ENCODE data around the gene TFF2.

TFF2 gene

DNA sequence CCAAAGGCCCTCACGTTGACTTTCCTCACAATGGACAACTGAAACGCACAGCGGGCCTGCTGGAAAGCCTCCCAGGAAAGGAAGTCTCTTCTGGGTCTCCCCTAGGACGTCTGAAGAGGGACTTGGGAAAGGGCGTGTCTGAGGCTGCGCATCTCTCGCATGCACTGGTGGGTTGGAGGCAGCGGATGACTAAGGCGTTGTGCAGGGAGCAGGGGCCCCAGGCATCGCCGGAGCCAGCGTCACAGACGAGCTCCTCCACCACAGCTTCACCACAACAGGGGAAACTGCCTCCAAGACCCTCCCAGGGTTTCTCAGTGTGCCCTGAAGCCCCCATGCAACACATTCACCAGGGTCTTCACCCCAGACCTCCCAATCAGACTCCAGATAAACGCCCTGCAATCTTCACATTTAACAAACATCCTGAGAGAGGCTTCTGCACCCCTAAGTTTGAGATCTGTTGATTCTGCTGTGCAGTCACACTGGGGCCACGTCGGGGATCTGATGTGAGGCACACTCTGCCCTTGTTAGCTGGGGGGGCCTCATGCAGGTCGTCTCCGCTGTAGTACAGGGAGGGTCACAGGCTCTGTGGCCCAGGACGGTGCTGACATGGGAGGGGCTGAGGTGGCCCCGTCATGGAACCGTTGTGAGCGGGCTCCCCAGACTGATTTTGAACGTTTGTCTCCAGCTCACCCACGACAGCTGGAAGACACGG is 22.6 kb upstream of the TFF2 start:
- peaks cover 23% of the 10 kb centered on the region for H3K27me3 Mint-ChIP-seq (ENCODE audit: low read depth, poor library complexity)
- H3K4me1 Mint-ChIP-seq: peaks cover 48% of the 10 kb centered on the region
- DNase-seq: no peak
- H3K27ac Mint-ChIP-seq: no peak overlapping the region
- TF ChIP-seq, protein P1, sequence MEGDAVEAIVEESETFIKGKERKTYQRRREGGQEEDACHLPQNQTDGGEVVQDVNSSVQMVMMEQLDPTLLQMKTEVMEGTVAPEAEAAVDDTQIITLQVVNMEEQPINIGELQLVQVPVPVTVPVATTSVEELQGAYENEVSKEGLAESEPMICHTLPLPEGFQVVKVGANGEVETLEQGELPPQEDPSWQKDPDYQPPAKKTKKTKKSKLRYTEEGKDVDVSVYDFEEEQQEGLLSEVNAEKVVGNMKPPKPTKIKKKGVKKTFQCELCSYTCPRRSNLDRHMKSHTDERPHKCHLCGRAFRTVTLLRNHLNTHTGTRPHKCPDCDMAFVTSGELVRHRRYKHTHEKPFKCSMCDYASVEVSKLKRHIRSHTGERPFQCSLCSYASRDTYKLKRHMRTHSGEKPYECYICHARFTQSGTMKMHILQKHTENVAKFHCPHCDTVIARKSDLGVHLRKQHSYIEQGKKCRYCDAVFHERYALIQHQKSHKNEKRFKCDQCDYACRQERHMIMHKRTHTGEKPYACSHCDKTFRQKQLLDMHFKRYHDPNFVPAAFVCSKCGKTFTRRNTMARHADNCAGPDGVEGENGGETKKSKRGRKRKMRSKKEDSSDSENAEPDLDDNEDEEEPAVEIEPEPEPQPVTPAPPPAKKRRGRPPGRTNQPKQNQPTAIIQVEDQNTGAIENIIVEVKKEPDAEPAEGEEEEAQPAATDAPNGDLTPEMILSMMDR (IDR thresholded peaks at IDR 0.05): no peak
- no peak overlapping the region for H3K4me3 Mint-ChIP-seq
- no peaks in the 10 kb centered on the region for H3K36me3 Mint-ChIP-seq (ENCODE audit: low read depth)
- H3K9me3 Mint-ChIP-seq: no peaks in the 10 kb centered on the region

DNA sequence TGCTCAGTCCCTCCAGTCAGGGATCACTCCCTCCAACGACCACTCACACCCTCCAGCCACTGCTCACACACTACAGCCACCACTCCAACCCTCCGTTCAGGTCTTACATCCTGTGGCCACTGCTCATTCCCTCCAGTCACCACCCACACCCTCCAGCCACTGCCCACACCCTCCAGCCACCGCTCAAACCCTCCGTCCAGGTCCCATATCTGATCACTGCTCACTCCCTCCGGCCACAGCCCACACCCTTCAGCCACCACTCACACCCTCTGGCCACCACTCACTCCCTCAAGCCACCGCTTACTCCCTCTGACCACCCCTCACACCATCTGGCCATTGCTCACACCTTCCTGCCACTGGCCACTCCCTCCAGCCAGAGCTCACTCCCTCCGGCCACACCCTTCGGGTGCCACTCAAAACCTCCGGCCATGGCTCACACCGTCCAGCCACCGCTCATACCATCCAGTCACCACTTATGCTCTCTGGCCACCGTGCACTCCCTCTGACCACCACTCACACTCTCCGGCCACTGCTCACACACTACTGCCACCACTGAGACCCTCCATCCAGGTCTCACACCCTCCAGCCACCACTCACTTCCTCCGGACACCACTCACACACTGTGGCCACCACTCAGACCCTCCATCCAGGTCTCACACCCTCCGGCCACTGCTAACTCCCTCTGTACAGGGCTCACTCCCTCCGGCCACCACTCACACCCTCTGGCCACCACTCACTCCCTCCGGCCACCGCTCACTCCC is 20.3 kb upstream of the TFF2 start:
- peaks cover 61% of the 10 kb centered on the region for H3K4me1 Mint-ChIP-seq
- H3K4me3 Mint-ChIP-seq: no peak overlapping the region
- H3K36me3 Mint-ChIP-seq (ENCODE audit: low read depth): no peaks in the 10 kb centered on the region
- TF ChIP-seq, protein P1 (IDR thresholded peaks at IDR 0.05): no peak
- peaks cover 20% of the 10 kb centered on the region for H3K27me3 Mint-ChIP-seq (ENCODE audit: low read depth, poor library complexity)
- peak overlapping the region; percentile 34 for H3K27ac Mint-ChIP-seq
- DNase-seq: no peak
- H3K9me3 Mint-ChIP-seq: no peaks in the 10 kb centered on the region

DNA sequence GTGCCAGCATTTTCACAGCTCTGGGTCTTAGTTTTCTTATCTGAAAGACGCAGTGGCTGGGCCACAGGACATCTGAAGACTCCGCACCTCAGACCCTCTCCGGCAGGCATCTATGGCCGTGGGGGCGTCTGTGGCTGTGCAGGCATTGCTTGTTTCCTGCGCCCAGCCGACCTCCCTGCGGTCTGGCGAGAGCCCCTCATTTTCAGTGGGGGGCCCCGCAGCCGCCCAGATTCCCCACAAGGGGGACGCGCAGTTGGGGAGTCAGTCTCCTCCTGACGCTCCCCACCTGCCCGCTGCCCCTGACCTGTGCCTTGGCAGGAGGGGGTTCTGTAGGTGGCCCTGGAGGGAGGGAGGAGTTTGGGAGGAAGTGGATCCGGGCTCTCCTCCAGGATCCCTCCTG is 19.0 kb upstream of the TFF2 start:
- Mint-ChIP-seq H3K27me3 (ENCODE audit: low read depth, poor library complexity) (peaks cover 20% of the 10 kb centered on the region), H3K27ac (no peak overlapping the region), H3K9me3 (no peaks in the 10 kb centered on the region), H3K4me1 (peaks cover 69% of the 10 kb centered on the region), H3K4me3 (no peak overlapping the region), H3K36me3 (ENCODE audit: low read depth) (no peaks in the 10 kb centered on the region)
- no peak for DNase-seq
- TF ChIP-seq, protein P1 (IDR thresholded peaks at IDR 0.05): peak; percentile 20

DNA sequence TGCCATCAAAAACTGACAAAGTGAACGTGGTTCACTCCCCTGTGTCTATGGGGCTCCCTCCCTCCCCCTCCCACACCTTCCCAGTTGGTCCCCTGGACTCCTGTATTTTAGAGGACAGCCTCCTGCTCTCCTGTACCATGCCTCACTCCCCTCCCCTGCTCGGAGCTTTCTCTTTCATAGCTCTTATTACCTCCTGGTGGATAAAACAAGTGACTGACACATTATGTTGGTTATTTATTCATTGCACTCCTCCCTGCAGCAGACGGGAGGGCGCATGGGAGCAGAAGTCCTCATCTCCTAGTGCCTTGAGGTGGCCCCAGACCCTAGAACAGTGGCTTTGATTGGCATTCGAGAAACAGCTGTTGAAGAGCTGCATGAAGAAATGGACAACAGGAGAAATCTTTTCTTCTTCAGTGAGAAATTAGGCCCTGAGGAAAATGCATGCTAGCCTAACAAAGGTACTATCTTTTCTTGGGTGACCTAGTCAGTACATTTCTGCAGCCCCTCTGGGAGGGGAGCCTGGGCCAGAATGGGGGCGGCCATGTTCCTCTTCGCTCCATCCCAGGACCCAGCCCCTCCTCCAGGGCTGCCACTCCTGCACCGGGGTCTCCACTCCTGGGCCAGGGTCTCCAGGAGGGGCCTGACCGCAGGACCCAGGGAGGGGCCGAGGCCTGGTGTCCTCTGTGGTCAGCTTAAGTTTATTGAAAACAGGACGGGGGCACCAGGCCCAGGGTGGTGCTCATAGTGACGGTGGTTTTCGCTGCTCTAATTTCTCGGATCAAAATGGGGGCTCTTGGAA is 16.8 kb upstream of the TFF2 start:
- no peaks in the 10 kb centered on the region for H3K9me3 Mint-ChIP-seq
- TF ChIP-seq, protein P1 (IDR thresholded peaks at IDR 0.05): no peak
- no peak for DNase-seq

DNA sequence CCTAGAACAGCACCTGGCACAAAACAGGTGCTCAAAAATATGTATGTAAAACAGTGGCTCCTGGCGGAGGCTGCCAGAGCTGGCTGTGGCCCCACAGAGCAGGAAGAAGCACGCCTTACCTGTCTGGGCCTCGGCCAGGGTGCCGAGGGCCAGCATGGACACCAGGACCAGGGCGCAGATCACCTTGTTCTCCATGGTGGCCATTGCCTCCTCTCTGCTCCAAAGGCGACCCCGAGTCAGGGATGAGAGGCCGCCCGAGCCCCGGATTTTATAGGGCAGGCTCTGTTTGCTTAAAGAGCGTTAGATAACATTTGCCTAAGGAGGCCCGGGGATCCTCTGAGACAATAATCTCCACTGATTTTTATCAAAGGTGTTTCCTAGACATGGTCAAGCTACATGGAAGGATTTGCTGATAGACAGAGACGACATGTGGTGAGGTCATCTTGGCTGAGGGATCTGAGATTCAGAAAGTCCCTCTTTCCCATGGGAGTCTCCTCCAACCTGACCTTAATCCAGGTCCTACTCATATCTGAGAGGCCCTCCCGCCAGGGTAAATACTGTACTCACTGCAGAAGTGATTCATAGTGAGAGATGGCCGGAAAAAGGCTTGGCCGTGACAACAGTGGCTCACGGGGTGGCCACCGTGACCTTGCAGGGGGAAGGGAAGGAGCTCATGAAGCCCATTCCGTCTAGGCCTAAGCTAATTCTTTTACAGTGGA is 15.7 kb upstream of the TFF2 start, which contains the start of gene TFF1:
TFF1 (minus strand) TSS at position 244 of the 719 bp plus-strand sequence; CDS start at position 204, 40 bp downstream.
- H3K9me3 Mint-ChIP-seq: no peaks in the 10 kb centered on the region
- H3K36me3 Mint-ChIP-seq (ENCODE audit: low read depth): no peaks in the 10 kb centered on the region
- H3K27me3 Mint-ChIP-seq (ENCODE audit: low read depth, poor library complexity): peaks cover 14% of the 10 kb centered on the region
- peak within 1 kb of the TSS; percentile 44 for H3K27ac Mint-ChIP-seq
- DNase-seq: no peak
- TF ChIP-seq, protein P1 (IDR thresholded peaks at IDR 0.05): no peak
- H3K4me1 Mint-ChIP-seq: peaks cover 71% of the 10 kb centered on the region
- H3K4me3 Mint-ChIP-seq: peak within 1 kb of the TSS; percentile 28

More for the DNA sequence above, 16.8 kb upstream of the TFF2 start:
- peak overlapping the region; percentile 44 for H3K27ac Mint-ChIP-seq
- H3K27me3 Mint-ChIP-seq (ENCODE audit: low read depth, poor library complexity): peaks cover 18% of the 10 kb centered on the region
- H3K4me3 Mint-ChIP-seq: no peak overlapping the region
- H3K36me3 Mint-ChIP-seq (ENCODE audit: low read depth): no peaks in the 10 kb centered on the region
- peaks cover 60% of the 10 kb centered on the region for H3K4me1 Mint-ChIP-seq
